Inflammatory macrophage treated with lipopolysaccharide for 4 hours (primary cell): ENCODE results near the gene NOC2L.
A peak's percentile ranks its signal among the peaks of the same experiment; 100 is the strongest.

Source experiments
- DNase-seq: peaks from one replicate; pipeline ENCODE4 v3.0.0-alpha.2; 2020

The NOC2L gene

DNA sequence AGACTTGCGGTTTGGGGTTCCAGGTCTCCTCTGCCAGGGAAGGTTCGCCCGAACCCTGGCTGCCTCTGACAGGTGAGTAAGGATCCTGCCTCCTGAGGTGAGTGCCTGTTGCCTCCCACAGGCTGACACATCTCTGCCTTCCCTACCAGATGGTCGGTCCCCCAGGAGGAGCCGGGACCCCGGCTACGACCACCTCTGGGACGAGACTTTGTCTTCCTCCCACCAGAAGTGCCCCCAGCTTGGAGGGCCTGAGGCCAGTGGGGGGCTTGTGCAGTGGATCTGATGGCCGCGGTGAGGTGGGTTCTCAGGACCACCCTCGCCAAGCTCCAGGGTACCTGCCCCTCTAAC lies 15.2 kb upstream of the NOC2L start:
- DNase-seq: no peak

- no peak for DNase-seq
Measured at GRCh38 chr1:973459-974292, 14.6 kb upstream of the NOC2L start.

DNA sequence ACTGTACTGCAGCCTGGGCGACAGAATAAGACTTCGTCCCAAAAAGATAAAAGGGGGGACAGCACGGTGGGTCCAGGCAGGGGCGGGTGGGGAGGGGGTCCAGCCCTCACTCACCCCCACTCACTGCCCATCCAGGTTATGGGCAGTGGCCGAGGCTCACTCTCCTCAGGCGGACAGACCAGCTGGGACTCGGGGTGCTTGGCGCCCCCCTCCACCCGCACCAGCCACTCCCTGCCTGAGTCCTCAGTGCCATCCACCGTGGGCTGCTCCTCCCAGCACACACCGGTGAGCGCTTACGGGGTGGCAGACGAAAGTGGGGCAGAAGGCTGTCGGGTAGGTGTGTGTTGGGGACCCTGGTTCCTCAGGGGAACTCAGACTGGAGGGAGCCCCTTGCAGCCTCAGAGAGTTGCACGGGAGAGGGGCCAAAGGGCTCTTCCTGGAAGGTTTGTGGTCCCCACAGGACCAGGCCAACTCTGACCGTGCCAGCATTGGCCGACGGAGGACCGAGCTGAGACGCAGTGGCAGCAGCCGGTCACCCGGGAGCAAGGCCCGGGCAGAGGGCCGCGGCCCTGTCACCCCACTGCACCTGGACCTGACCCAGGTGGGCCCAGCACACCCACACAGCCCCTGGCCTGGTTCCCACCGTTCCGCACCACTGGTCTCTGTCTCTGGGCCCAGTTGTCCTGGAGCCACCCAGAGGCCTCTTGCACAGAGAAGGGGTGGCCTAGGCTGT lies 13.8 kb upstream of the NOC2L start:
- DNase-seq: no peak

GRCh38 chr1:971751-972506 lies 12.9 kb upstream of the NOC2L start:
- no peak for DNase-seq

DNA sequence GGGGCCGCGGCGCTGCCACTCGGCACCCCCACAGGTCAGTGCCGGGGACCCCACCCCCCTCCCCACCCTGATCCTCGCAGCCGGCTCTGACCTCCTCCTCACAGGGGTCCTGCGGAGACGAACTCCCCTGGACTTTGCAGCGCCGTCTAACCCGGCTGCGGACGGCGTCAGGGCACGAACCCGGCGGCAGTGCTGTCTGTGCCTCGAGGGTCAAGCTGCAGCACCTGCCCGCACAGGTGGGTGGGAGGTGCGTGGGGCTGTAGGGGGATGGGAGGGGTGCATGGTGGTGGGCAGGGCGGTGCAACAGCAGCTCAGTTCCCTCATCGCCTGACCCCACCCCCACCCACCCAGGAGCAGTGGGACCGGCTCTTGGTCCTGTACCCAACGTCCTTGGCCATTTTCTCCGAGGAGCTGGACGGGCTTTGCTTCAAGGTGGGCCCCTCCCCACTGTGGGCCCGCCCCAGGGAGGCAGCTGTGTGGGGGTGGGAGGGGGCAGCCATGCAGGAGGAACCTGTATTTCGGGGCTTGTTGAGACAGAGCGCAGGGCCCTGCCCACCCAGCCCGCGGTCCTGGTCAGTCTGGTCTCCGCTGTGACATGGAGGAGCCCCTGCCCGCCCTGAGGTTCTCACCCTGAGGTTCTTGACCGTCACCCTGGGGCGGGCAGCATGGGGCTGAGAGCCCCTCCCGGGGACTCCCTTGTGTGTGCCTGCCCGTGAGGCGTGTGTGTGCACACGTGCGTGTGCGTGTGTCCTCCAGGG lies 12.1 kb upstream of the NOC2L start:
- DNase-seq: no peak

- no peak for DNase-seq
Measured at GRCh38 chr1:970242-970972, 11.4 kb upstream of the NOC2L start.

GRCh38 chr1:969260-969855 lies 10.3 kb upstream of the NOC2L start:
- DNase-seq: no peak

DNA sequence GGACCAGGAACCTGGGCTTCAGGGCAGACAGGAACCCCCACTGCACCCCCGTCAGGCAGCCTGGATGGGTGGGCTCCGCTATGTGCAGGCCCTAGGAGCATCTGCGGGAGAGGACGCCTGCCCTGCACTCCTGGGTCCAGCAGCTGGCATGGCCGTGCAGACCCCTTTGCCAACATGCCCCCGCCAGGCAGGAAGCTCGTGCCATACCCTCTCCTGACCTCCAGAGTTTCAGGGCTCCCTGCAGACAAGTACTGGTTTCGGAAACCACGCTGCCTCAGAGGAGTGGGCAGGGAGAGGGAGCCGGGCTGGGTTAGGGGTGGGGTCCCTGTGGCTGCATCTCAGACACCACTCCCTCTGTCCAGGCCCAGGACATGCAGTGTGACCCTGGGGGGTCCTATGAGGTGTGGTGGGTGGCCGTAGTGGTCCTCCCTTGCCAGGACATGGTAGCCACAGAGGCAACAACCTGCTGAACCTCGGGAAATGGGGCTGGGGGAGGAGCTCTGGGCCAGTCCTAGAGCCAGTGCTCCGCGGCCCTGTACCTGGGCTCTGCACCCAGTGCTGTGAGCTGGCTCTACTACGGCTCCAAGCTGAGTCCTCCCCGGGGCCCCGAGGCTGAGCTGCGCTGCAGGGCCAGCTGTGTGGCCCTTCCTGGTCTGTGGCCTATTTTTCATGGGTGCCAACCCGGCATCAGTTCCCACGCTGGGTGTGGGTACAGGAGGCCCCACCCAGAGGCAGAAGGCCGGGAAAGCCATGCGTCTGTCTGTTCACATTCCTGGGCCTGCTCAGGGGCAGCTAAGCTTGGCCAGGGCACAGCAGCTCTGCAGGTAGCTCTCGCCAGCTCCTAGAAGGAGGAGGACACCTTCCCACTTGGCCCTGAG lies 8.6 kb upstream of the NOC2L start:
- no peak for DNase-seq

GRCh38 chr1:966704-967300 lies 7.7 kb upstream of the NOC2L start:
- peak; percentile 75 for DNase-seq

DNA sequence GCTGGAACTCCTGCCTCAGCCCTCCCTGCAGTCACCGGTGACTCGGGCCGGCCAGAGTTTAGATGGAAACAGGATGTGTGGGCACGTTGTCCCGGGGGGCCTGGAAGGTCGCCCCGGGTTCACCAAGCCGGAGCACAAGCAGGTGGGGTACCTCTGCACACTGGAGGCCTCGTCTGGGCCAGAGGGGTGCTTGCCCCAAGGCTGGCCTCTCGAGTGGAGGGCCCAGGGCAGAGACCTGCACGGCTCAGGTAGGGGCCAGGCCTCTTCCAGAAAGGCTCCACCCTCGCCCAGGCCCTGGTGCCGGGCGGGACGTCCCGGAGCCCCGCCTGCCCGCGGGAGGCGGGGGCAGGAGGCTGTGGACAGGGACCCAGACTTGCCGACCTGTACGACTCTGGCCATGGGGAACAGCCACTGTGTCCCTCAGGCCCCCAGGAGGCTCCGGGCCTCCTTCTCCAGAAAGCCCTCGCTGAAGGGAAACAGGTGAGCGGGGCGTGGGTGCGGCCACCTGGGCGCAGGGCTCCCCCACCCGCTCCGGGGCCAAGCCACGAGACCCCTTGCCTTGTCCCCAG lies 7.2 kb upstream of the NOC2L start, which contains the start of gene PLEKHN1:
TSS of gene PLEKHN1 (plus strand) at position 348 of the 569 bp plus-strand sequence. CDS start at position 398, 50 bp downstream.
- DNase-seq: peak; percentile 38

DNA sequence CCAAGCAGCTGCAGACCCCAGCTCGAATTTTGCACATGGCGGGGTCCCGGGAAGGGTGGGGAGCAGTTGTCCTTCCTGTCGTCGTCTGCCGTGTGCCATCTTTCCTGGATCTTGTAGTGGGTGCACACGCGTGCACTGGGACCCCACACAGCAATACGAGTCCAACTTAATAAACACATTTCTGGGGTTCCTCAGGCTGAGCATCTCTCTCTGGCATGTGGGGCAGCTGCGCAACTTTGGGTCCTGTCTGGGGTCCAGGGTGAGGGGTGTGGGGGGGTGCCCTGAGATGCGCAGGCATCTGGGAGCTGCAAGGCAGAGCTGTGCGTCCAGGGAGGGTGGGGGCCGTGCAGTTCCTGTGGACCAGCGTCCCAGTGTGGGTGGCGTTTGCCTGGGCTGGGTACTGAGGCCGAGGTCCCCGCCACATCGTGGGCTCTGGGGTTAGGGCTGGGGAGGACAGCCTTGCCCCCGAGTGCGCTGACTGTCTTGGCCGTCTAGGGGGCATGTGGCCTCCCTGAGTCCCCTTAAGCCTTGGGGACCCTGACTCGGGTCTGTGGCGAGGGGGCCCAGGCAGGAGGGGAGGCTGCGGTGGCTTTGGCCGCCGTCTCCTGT lies 6.6 kb upstream of the NOC2L start:
- no peak for DNase-seq

DNA sequence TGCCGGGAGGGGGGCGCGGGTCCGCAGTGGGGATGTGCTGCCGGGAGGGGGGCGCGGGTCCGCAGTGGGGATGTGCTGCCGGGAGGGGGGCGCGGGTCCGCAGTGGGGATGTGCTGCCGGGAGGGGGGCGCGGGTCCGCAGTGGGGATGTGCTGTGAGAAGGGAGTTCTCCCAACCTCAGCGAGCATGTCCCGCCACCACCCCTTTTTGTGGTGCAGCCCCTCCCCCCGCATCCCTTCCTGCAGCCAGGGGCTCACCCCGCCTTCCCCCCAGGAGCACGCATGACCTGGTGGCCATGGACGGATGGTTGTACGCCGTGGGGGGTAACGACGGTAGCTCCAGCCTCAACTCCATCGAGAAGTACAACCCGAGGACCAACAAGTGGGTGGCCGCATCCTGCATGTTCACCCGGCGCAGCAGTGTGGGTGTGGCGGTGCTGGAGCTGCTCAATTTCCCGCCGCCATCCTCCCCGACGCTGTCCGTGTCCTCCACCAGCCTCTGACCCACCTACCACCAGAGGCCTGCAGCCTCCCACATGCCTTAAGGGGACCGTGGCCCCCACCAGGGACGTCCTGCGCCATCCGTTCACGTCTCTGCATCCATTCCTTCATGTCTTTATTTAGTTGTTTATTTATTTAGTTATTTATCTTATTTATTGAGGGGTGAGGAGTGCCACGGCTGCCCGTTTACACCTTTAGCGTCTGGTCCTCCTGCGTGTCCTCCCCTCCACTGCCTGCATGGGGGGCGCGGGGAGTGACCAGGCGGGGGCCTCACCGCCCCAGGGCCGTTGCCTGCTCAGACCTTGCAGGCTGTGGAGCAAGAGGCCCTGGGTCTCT lies 5.9 kb upstream of the NOC2L start:
- no peak for DNase-seq

GRCh38 chr1:963746-964525 lies 4.9 kb upstream of the NOC2L start:
- no peak for DNase-seq

DNA sequence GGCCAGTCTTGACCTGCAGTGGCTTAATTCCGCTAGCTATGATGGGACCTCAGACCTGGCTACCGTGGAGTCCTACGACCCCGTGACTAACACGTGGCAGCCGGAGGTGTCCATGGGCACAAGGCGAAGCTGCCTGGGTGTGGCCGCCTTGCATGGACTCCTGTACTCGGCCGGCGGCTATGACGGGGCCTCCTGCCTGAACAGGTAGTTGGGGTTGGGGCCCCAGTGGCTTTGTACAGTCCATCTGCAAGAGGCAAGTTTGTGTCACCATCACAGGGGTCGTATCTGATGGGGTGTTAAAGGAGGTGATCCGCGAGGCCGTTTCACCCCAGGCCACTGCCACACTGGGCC lies 4.2 kb upstream of the NOC2L start:
- no peak for DNase-seq

DNA sequence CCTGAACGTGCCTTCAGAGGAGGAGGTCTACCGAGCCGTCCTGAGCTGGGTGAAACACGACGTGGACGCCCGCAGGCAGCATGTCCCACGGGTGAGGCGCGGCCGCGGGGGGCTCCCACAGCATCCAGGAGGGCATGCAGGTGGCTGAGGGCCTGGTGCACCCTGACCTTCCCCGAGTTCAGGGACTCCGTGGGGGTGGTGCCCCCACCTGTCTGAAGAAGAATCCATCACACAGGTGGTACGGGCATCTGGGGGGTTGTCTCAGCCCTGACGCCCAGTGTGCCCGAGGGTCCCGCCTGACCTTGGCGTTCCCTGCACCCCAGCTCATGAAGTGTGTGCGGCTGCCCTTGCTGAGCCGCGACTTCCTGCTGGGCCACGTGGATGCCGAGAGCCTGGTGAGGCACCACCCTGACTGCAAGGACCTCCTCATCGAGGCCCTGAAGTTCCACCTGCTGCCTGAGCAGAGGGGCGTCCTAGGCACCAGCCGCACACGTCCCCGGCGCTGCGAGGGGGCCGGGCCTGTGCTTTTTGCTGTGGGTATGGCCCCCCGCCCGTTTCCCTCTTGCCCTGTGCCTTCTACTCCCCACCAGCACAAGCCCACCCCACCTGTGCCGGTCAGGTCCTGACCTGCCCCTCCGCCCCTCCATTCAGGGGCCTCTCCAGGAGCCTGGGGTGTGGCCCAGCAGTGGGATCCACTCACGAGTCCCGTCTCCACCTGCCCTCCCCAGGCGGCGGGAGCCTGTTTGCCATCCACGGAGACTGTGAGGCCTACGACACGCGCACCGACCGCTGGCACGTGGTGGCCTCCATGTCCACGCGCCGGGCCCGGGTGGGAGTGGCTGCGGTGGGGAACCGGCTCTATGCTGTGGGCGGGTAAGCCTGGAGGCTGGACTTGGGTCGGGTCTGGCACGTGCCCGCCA lies 3.6 kb upstream of the NOC2L start:
- DNase-seq: no peak

DNA sequence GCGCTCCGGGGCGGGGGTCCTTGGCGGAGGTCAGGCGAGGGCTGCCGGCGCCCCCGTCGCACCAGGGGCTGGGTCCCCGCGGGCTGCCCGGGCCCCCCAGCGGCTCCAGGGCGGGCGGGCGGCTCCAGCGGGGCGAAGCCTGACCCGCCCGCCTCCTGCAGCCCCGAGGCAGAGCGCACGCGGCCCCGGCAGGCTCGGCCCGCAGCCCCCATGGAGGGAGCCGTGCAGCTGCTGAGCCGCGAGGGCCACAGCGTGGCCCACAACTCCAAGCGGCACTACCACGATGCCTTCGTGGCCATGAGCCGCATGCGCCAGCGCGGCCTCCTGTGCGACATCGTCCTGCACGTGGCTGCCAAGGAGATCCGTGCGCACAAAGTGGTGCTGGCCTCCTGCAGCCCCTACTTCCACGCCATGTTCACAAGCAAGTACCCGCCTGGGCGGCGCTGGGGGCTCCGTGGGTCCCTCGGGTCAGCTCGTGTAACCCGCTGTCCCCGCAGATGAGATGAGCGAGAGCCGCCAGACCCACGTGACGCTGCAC lies 2.1 kb upstream of the NOC2L start:
- no peak for DNase-seq
